RPMI8226 (cell line): ENCODE data around the gene DMD.
"Not testable (repeated sequence)": the region's sequence is repeated elsewhere in the genome, so short reads cannot be mapped to it uniquely, and the experiment has no call there.

ENCODE experiments used
- DNase-seq: peaks from one replicate; pipeline ENCODE4 v3.0.0-alpha.2; 2015

DMD gene

GRCh38 chrX:31378973-31379372 is 1832.4 kb downstream of the DMD start:
- not testable (repeated sequence) for DNase-seq

DNA sequence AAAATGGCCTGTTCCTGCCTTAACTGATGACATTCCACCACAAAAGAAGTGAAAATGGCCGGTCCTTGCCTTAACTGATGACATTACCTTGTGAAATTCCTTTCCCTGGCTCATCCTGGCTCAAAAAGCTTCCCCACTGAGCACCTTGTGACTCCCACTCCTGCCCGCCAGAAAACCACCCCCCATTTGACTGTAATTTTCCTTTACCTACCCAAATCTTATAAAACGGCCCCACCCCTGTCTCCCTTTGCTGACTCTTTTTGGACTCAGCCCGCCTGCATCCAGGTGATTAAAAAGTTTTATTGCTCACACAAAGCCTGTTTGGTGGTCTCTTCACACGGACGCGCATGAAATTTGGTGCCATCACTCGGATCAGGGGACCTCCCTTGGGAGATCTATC is 1833.5 kb downstream of the DMD start:
- DNase-seq: not testable (repeated sequence)

DNA sequence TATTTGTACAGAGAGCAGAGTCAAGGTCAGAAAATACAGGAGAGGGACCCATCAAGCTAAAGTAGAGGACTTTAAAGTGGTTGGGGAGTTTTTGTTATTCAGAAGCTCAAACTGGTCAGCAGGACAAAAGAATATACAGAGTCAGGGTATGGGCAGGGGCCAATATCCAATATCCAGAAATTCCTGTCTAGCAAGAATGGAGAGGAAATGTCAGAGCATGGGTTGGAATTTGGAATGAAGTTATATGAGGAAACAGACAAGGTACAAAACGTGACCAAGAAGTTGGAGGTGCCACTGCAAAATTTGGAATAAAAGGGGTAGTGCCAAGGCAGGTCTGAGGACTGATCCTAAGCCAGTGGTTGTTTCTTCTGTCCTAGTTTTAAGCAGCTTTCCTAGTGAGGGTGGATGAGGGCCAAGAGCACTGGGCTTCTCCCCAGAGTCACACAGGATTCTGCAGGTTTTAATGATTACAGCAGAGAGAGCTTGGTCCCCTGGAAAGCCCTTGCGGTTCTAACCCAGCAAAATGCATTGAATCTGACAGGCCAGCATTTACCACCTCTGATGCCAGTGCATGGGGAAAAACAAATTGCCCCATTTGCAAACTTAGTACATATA is 1834.8 kb downstream of the DMD start:
- no peak for DNase-seq

- no peak for DNase-seq
These were observed 1836.6 kb downstream of the DMD start for GRCh38 chrX:31374786-31375185.

DNA sequence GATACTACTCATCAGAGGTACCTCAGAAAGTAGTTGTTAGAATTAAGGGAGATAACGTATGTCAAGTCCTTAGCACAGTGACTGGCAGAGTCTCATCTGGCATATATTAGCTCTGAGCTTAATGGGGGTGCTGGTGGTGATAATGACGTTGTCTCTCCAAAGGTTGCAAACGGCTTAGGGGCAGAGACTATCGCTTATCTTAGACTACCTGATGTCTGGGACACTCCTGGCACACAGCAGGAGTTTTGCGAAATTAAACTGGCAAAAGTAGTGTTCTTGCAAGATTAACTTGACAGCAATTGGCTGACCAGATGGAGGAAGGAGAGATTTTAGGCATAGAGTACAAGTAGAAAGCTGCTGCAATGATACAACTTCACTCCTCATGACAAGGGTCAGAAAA is 1839.4 kb downstream of the DMD start:
- DNase-seq: no peak

DNA sequence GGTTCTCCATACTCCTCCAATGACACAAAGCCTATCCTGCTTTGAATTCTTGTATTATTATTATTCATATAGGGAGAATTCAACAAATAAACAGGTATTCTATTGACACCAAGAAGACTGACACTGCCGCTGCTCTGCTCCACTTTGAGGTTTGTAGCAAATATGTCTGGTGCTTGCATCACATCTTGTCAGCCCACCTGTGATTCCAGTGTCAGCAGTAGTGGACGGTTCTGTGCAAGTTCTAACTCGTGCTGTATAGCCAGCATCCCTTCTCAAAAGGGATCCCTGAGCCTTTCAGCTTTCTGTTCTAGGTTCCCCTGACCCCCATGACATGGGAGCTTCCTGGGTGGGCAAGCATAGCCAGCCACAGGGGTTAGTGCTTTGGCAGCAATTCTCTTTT is 1843.5 kb downstream of the DMD start:
- no peak for DNase-seq

- no peak for DNase-seq
These were observed 1845.3 kb downstream of the DMD start for GRCh38 chrX:31366041-31366440.

GRCh38 chrX:31356275-31357212 is 1854.8 kb downstream of the DMD start:
- no peak for DNase-seq

DNA sequence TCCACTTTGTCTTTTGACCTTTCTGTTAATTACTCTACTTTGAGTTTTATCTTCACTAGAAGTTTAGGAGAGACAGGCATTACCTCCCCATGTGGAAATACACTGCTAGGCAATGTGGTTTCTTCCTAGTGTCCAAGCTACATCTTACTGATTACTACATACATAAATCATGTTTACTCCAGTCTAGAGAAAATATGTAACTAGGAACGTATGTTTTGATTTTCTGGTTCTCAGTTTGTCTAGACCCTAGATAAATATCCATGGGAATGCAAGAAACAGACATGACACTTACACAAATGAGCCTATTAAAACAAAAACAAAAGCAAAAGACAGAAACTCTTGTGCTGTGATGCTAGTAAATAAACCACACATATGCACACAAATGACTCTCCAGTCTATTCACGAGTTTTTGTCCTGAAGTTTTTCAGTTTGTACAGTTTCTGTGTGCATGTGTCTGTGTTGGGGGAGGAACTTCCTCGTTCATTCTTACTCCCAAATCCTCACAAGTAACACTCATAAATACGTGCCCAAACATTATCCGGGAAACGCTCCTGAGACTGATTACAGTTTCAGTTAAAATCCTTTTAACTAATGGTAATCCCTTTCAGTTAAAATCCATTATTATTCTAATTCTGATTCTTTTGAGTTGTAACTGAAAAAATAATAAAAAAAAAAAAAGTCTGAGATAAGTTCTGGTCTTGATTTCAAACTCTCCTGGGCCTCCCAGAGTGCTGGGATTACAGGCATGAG is 1856.0 kb downstream of the DMD start:
- no peak for DNase-seq

DNA sequence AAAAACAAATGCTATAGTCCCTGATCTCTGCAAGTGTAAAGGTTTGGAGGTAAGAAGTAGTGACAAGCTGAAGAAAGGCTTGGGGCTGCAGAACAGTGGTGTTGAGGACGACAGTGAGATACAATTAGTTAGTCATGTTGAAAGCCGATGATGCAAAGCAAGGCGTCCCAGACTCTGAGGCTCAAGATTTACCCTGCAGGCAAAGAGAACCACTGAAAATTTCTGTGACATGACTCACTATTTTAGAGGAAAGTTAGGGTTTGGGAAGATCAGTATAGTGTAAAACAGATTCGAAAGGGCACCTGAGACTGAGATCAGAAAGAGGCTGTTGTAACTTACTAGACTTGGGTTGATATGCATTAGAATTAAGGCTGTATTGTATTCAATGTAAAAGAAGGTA is 1858.3 kb downstream of the DMD start:
- no peak for DNase-seq

- no peak for DNase-seq
These were observed 1860.6 kb downstream of the DMD start for GRCh38 chrX:31350808-31351074.

DNA sequence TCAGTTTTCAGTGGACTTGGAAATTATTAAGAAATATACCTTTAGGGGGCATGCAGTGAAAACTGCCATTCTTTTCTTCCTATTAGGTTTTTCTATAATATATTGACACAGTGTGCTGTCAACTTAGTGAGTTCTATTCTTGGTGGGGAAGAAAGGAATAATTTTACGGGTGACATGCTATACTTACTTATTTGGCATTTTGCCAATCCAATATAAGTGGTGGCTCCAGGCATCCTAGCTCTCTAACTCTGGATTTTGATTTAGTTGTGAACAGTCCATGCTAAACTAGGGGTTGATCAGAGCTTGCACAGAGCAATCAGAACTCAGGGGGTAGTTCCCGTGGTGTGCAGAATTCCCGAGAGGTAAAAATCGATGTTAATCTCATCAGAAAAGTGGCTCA is 1861.8 kb downstream of the DMD start:
- no peak for DNase-seq

GRCh38 chrX:31340587-31340986 is 1870.8 kb downstream of the DMD start:
- no peak for DNase-seq

- DNase-seq: no peak
These were observed 1872.4 kb downstream of the DMD start for GRCh38 chrX:31338991-31339350.

DNA sequence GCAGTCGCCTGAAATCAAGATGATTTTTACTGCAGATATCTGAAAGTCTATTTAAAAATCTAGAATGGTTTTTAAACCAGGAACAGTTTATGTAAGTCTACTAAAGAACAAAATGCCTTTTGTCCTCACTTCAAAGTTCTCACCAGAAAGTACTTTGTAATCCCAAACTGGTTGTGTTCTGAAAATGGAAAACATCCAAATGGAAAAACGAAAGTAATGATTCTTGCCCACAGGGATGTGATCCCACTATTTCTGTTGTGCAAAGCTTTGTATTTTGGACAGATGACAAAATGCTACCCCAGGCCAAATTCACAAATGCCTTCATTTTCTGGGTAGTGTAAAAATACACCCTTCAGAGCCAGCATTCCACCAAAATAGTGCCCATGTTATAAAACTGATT is 1874.0 kb downstream of the DMD start:
- no peak for DNase-seq

- DNase-seq: no peak
These were observed 1874.9 kb downstream of the DMD start for GRCh38 chrX:31336419-31336818.

- no peak for DNase-seq
These were observed 1876.4 kb downstream of the DMD start for GRCh38 chrX:31334997-31335396.

GRCh38 chrX:31333165-31333831 is 1878.1 kb downstream of the DMD start:
- DNase-seq: no peak

DNA sequence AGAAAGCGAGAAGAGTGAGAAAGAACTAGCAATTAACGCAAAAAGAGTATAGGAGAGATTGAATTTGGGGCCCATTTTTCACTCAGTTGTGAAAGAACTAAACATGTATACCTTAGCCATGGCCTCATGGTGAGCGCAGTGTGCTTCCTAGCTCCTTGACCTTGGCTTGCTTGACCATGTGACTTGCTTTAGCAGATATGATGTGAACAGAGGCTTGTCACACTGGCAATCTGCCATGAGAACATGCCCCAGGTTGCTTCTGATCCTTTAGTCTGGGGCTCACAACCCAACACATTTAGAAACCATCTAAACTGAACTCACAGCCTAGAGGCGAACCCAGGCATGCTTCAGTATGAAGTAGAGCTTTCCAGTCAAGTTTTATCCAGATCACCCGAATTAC is 1879.4 kb downstream of the DMD start:
- DNase-seq: no peak

- DNase-seq: no peak
These were observed 1880.3 kb downstream of the DMD start for GRCh38 chrX:31331015-31331414.

DNA sequence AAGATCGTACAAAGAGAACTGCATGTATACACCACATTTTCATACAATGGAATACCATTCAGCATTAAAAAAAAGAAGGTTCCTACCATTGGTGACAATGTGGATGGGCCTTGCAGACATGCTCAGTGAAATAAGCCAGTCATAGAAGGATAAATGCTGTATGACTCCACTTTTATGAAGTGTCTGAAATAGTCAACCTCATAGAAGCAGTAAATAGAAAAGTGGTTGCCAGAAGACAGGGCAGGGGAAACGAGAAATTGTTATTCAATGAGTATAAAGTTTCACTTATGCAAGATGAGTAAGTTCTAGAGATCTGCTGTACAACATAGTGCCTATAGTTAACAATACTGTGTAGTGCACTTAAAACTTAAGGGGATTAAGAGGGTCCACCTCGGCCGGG is 1882.1 kb downstream of the DMD start:
- no peak for DNase-seq

- DNase-seq: no peak
These were observed 1887.7 kb downstream of the DMD start for GRCh38 chrX:31323658-31324057.

- DNase-seq: no peak
These were observed 1890.6 kb downstream of the DMD start for GRCh38 chrX:31320740-31321139.

DNA sequence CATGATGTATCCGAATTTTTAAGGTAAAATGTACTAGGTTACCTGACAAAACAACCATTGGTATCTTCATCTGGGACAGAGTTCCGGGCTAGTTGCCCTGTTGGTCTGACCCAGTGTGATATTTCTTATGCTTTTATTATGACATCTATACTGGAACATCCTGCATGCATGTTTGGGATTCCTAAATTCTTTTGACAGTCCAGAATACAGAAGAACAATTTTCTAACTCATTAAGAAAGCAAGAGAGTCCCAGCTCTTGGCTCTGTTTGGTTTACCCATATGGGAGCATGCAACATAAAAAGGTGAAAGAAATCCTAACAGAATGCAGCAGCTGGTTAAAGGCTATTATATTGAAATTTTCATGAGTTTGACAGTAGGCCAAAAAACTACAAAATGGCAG is 1891.8 kb downstream of the DMD start:
- no peak for DNase-seq
